HG02763 (cell line): ENCODE measurements around the gene AFF3.
"Not testable (repeated sequence)": the region's sequence is repeated elsewhere in the genome, so short reads cannot be mapped to it uniquely, and the experiment has no call there.

Experiments
- ATAC-seq: cut with Tn5 transposase; IDR thresholded peaks from one replicate; pipeline ENCODE4 v1.9.1; 2021; ENCODE audit warnings: mild to moderate bottlenecking, moderate library complexity; ENCODE audit not compliant: unreplicated experiment

The AFF3 gene

GRCh38 chr2:99938250-99938649, 204.1 kb downstream of the AFF3 start:
- no peak for ATAC-seq

- ATAC-seq: no peak
These were observed 206.3 kb downstream of the AFF3 start for GRCh38 chr2:99936065-99936464.

GRCh38 chr2:99935662-99936061, 206.7 kb downstream of the AFF3 start:
- no peak for ATAC-seq

- ATAC-seq: no peak
These were observed 208.3 kb downstream of the AFF3 start for GRCh38 chr2:99933894-99934650.

- not testable (repeated sequence) for ATAC-seq
These were observed 208.9 kb downstream of the AFF3 start for GRCh38 chr2:99933491-99933890.

- no peak for ATAC-seq
These were observed 213.8 kb downstream of the AFF3 start for GRCh38 chr2:99928470-99929053.

GRCh38 chr2:99927690-99928207, 214.6 kb downstream of the AFF3 start:
- ATAC-seq: not testable (repeated sequence)

- ATAC-seq: no peak
These were observed 215.4 kb downstream of the AFF3 start for GRCh38 chr2:99926986-99927385.

GRCh38 chr2:99925960-99926359, 216.4 kb downstream of the AFF3 start:
- ATAC-seq: no peak

- ATAC-seq: no peak
These were observed 219.7 kb downstream of the AFF3 start for GRCh38 chr2:99922664-99923063.

GRCh38 chr2:99921903-99922302, 220.5 kb downstream of the AFF3 start:
- no peak for ATAC-seq

- ATAC-seq: no peak
These were observed 224.0 kb downstream of the AFF3 start for GRCh38 chr2:99918389-99918788.

- ATAC-seq: no peak
These were observed 227.2 kb downstream of the AFF3 start for GRCh38 chr2:99915108-99915675.

GRCh38 chr2:99911736-99912135, 230.7 kb downstream of the AFF3 start:
- no peak for ATAC-seq

- no peak for ATAC-seq
These were observed 231.5 kb downstream of the AFF3 start for GRCh38 chr2:99910902-99911301.

GRCh38 chr2:99905636-99906035, 236.8 kb downstream of the AFF3 start:
- ATAC-seq: no peak

- ATAC-seq: no peak
These were observed 237.4 kb downstream of the AFF3 start for GRCh38 chr2:99905025-99905424.

GRCh38 chr2:99903981-99904380, 238.4 kb downstream of the AFF3 start:
- no peak for ATAC-seq

GRCh38 chr2:99900556-99900955, 241.8 kb downstream of the AFF3 start:
- no peak for ATAC-seq

GRCh38 chr2:99899882-99900281, 242.5 kb downstream of the AFF3 start:
- no peak for ATAC-seq

- no peak for ATAC-seq
These were observed 243.1 kb downstream of the AFF3 start for GRCh38 chr2:99899058-99899855.
